Breast epithelium (tissue), 3 donors: ENCODE measurements around the gene NTRK3.

Source experiments
- POLR2A ChIP-seq: fragments of 450-650 bp; IDR thresholded peaks from one replicate; pipeline ENCODE4 v1.6.1; 2016; ENCODE audit warnings: antibody characterized with exemption, mild to moderate bottlenecking, moderate library complexity
- POLR2AphosphoS5 ChIP-seq, 3 donors: sonication (generic); formaldehyde crosslinking; IDR thresholded peaks; one replicate each; pipeline ENCODE4 v1.6.1; 2017; ENCODE audit warnings: antibody characterized with exemption in 3 of 3
- TF ChIP-seq, protein P1 (sequence below), 3 donors: fragments of 450-650 bp; IDR thresholded peaks; one replicate each; pipeline ENCODE4 v1.5.1; 2016 to 2017; ENCODE audit warnings: antibody characterized with exemption in 3 of 3, mild to moderate bottlenecking in 3 of 3, moderate library complexity in 3 of 3

DNA sequence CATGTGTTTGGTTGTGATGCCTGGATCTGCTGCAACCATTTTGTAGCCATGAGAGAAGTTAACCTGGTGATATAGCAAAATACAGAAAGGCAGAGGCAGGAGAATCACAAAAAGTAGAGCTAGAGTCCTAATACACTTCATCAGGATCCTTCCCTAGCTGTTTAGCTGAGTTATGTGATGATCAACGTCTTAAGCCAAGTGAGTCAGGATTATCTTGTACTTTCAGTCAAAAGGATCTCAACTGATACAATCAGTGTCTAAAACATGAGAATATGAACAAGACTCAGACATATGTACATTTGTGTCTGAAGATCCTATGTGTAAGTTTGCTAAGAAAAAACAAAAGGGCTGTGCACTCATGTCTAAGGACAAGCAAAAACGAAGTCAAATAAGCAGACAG, 236.9 kb downstream of the NTRK3 start:
- TF ChIP-seq, protein P1, sequence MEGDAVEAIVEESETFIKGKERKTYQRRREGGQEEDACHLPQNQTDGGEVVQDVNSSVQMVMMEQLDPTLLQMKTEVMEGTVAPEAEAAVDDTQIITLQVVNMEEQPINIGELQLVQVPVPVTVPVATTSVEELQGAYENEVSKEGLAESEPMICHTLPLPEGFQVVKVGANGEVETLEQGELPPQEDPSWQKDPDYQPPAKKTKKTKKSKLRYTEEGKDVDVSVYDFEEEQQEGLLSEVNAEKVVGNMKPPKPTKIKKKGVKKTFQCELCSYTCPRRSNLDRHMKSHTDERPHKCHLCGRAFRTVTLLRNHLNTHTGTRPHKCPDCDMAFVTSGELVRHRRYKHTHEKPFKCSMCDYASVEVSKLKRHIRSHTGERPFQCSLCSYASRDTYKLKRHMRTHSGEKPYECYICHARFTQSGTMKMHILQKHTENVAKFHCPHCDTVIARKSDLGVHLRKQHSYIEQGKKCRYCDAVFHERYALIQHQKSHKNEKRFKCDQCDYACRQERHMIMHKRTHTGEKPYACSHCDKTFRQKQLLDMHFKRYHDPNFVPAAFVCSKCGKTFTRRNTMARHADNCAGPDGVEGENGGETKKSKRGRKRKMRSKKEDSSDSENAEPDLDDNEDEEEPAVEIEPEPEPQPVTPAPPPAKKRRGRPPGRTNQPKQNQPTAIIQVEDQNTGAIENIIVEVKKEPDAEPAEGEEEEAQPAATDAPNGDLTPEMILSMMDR (IDR thresholded peaks at IDR 0.05) = no peak
- no peak for TF ChIP-seq POLR2AphosphoS5 (IDR thresholded peaks at IDR 0.05)
- TF ChIP-seq POLR2A = no peak
